Mucosa of rectum (tissue), 2 donors: ENCODE results near the gene PHF21B.
"Not testable (repeated sequence)": the region's sequence is repeated elsewhere in the genome, so short reads cannot be mapped to it uniquely, and the experiment has no call there.

Experiments
- H3K27ac ChIP-seq, 2 donors: one replicate each; pipeline ENCODE4 v1.7.0; 2013; ENCODE audit warnings: inconsistent platforms in 2 of 2, low read depth in 2 of 2, low read length in 2 of 2
- H3K27me3 ChIP-seq, 2 donors: one replicate each; pipeline ENCODE4 v1.7.0; 2013; ENCODE audit warnings: low read length in 2 of 2; ENCODE audit not compliant: control insufficient read depth in 2 of 2, insufficient read depth in 2 of 2
- H3K36me3 ChIP-seq, 2 donors: one replicate each; pipeline ENCODE4 v1.7.0; 2013; ENCODE audit warnings: low read length in 2 of 2; ENCODE audit not compliant: control insufficient read depth in 2 of 2, insufficient read depth in 2 of 2
- H3K4me1 ChIP-seq, 2 donors: one replicate each; pipeline ENCODE4 v1.7.0; 2013; ENCODE audit warnings: low read length in 2 of 2, mild to moderate bottlenecking in 1 of 2; ENCODE audit not compliant: control insufficient read depth in 2 of 2, insufficient read depth in 2 of 2
- H3K4me3 ChIP-seq, 2 donors: one replicate each; pipeline ENCODE4 v1.7.0; 2013; ENCODE audit warnings: low read length in 2 of 2
- H3K9ac ChIP-seq, 2 donors: one replicate each; pipeline ENCODE4 v1.7.0; 2013; ENCODE audit warnings: low read length in 2 of 2, low read depth in 1 of 2, mild to moderate bottlenecking in 1 of 2
- H3K9me3 ChIP-seq, 2 donors: one replicate each; pipeline ENCODE4 v1.7.0; 2013; ENCODE audit warnings: low read length in 2 of 2; ENCODE audit not compliant: control insufficient read depth in 2 of 2
- donor health status: healthy.
- donor health status: Normal muscosa, but diverticular disease.

PHF21B gene

DNA sequence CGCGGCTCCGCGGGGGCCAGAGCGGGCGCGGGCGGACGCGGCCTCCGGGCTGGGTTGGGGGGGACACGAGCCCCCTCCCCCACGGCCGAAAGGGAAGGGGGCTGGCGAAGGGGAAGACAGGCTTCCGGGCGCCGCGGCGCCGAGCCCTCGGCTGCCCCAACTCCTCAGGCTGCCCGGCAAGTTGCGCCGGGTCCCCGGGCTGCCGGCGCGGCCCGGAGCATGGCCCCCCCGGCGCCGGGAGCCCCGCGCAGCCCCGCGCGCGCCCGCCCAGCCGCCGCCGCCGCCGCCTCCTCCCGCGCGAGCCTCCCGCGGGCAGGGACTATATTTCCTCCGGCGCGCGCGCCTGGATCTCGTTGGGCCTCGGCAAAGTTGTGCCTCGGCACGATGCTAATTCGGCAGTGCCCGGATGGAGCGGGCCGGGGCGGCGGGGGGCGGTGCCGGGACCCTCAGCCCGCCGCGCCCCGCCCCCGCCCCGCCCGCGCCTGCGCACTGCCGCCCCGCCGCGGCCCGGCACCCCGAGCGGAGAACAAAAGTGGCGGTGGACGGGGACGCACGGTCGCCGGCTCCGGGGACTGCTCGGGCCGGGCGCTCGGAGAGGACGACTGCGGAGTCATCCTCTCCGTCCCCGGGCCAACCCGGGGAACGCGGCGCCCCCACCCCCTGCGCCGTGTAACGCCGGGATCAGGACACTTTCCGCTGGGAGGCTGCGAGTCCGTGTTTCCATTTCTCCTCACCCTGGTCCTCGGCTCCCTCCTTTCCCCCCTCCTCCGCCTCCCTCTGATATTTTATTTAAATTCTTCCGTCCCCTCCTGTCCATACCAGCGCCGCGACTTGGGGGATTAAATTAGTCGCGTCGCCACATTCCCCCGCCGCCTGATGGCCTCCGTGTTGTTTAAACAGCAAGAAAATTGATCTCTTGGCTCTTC is at the start of gene PHF21B:
PHF21B (minus strand) TSS at position 400 of the 926 bp plus-strand sequence. CDS start 456 bp downstream, outside the sequence.
- Histone ChIP-seq H3K4me3 (peak within 1 kb of the TSS in 1 of 2 donors; percentile 50), H3K9ac (no peak within 1 kb of the TSS), H3K27me3 (peaks cover 34 to 36% of the 10 kb centered on the region in 2 donors), H3K27ac (no peak within 1 kb of the TSS), H3K9me3 (no peaks in the 10 kb centered on the region), H3K36me3 (no peaks in the 10 kb centered on the region), H3K4me1 (peaks cover 3 to 4% of the 10 kb centered on the region in 2 donors)

DNA sequence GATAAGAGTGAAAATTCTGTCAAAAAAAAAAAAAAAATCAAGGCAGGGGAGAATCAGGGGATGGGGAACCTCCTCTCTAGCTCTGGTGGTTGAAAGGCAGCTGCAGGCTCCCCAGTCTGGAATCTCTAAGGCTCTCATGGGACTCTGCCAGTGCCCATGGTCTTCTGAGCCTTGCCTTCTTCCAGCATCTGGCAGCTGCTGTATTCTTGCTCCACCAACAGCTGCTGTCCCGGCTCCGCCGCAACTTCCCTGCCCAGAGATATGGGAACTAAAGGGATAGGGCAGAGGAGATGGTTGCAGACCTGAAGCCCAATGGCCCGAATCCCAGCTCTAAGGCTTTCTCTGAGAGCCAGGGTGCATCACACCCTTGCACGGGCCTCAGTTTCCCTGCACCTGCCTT is 49.5 kb upstream of the PHF21B start:
- H3K9me3 ChIP-seq: no peaks in the 10 kb centered on the region
- H3K27me3 ChIP-seq: no peaks in the 10 kb centered on the region
- no peaks in the 10 kb centered on the region for H3K36me3 ChIP-seq
- no peak overlapping the region for H3K27ac ChIP-seq
- no peak overlapping the region for H3K4me3 ChIP-seq
- no peaks in the 10 kb centered on the region for H3K4me1 ChIP-seq
- H3K9ac ChIP-seq: no peak overlapping the region

- H3K4me1 ChIP-seq: no peaks in the 10 kb centered on the region
- no peaks in the 10 kb centered on the region for H3K9me3 ChIP-seq
- no peaks in the 10 kb centered on the region for H3K36me3 ChIP-seq
- no peaks in the 10 kb centered on the region for H3K27me3 ChIP-seq
- no peak overlapping the region for H3K9ac ChIP-seq
- H3K27ac ChIP-seq: no peak overlapping the region
- no peak overlapping the region for H3K4me3 ChIP-seq
These were observed 48.8 kb upstream of the PHF21B start for GRCh38 chr22:45058622-45058912.

DNA sequence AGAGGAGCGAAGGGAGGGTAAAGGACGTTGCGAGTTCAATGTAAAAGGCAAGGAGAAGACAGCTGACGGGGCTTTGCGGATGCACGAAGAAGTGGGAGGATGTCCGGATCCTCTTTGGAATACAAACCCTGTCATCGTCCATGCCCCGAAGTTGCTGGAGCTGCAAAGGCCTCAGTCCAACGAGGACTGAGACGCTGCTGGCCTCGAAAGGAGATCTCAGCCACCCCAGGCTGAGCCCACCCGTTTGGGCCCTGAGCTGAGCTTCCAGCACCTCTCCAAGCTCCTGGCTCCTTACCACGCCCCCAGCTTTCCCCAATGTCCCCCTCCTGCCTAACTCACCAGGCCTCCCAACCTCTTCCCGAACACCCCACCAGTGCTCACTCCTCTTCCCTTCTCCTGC is 46.1 kb upstream of the PHF21B start:
- no peaks in the 10 kb centered on the region for H3K27me3 ChIP-seq
- no peak overlapping the region for H3K4me3 ChIP-seq
- H3K36me3 ChIP-seq: no peaks in the 10 kb centered on the region
- H3K9me3 ChIP-seq: no peaks in the 10 kb centered on the region
- no peaks in the 10 kb centered on the region for H3K4me1 ChIP-seq
- no peak overlapping the region for H3K9ac ChIP-seq
- no peak overlapping the region for H3K27ac ChIP-seq

- no peaks in the 10 kb centered on the region for H3K27me3 ChIP-seq
- no peak overlapping the region for H3K27ac ChIP-seq
- H3K9me3 ChIP-seq: no peaks in the 10 kb centered on the region
- no peak overlapping the region for H3K9ac ChIP-seq
- H3K4me1 ChIP-seq: no peaks in the 10 kb centered on the region
- H3K4me3 ChIP-seq: no peak overlapping the region
- H3K36me3 ChIP-seq: no peaks in the 10 kb centered on the region
These were observed 43.8 kb upstream of the PHF21B start for GRCh38 chr22:45053571-45053970.

DNA sequence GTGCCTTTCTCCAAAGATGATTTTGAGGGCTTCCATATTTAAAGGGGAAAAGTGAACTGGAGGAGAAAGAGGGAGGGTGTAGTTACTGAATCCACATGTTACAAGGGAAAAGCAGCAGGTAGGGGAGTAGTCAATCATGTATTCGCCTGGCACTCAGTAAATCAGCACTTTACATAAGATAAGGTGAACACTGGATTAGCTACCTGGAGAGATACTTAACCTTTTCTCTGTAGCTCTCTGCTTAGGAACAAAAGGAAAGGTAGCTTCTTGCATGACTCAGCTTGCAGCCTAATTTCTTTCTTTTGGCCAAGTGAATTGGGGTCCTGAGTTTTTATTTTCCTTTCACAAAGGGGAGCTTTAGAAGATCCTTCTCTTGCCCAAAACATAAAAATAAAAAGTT is 43.3 kb upstream of the PHF21B start:
- Histone ChIP-seq H3K4me1 (no peaks in the 10 kb centered on the region), H3K9me3 (no peaks in the 10 kb centered on the region), H3K27me3 (no peaks in the 10 kb centered on the region), H3K36me3 (no peaks in the 10 kb centered on the region), H3K27ac (no peak overlapping the region), H3K9ac (no peak overlapping the region), H3K4me3 (no peak overlapping the region)

- H3K4me3 ChIP-seq, H3K9me3 ChIP-seq, H3K4me1 ChIP-seq, H3K27me3 ChIP-seq, H3K27ac ChIP-seq, H3K9ac ChIP-seq, H3K36me3 ChIP-seq: not testable (repeated sequence)
These were observed 42.9 kb upstream of the PHF21B start for GRCh38 chr22:45052665-45053064.

DNA sequence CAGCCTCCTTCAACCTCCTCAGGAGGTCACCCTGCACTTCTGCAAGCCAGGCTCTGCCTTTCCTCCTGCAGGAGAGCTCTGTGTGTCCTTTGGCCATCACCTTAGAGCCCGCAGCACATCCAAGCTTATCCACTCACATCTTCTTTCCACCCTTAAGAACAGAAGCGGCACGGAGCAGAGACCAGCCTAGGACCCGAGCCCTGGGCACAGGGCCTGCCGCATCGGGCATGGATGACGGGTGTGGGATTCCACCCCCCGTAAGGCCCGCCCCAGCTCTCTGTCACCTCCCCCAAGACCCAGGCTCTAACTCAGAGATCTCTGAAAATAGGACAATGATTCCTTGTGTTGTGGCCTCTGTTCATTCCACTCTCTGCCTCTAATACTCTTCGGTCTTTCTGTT is 42.1 kb upstream of the PHF21B start:
- Histone ChIP-seq H3K27me3 (no peaks in the 10 kb centered on the region), H3K4me1 (no peaks in the 10 kb centered on the region), H3K27ac (no peak overlapping the region), H3K36me3 (no peaks in the 10 kb centered on the region), H3K9me3 (no peaks in the 10 kb centered on the region), H3K9ac (no peak overlapping the region), H3K4me3 (no peak overlapping the region)

DNA sequence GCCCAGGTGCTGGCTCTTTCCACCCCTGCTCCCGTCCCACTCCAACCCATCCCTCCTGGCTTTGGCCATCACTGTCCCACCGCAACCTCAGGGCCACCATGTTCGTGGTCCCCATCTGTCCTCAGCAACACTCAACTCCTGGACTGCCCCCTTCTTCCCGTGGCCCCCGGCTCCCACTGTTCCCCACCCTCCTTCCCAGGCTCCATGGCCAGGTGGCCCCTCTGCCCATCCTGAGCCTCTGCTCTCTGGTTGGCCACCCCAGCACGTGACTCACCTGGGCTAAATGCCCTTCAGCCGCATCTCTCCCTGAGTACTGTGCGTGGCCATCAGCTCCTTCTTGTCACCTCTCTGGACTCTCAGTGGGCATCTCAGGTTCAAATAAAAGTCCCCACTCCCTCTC is 41.6 kb upstream of the PHF21B start:
- Histone ChIP-seq H3K9ac (no peak overlapping the region), H3K27me3 (no peaks in the 10 kb centered on the region), H3K27ac (no peak overlapping the region), H3K9me3 (no peaks in the 10 kb centered on the region), H3K4me3 (no peak overlapping the region), H3K4me1 (no peaks in the 10 kb centered on the region), H3K36me3 (no peaks in the 10 kb centered on the region)

- no peaks in the 10 kb centered on the region for H3K36me3 ChIP-seq
- no peak overlapping the region for H3K27ac ChIP-seq
- H3K4me1 ChIP-seq: no peaks in the 10 kb centered on the region
- no peak overlapping the region for H3K4me3 ChIP-seq
- H3K9ac ChIP-seq: no peak overlapping the region
- no peaks in the 10 kb centered on the region for H3K9me3 ChIP-seq
- no peaks in the 10 kb centered on the region for H3K27me3 ChIP-seq
These were observed 37.5 kb upstream of the PHF21B start for GRCh38 chr22:45047260-45047659.
